ENCODE data around the gene HARBI1. TPM values are rescaled to one million over a fixed set of nuclear protein-coding genes. Genes with fewer than 3 reads are reported as not detected.
A peak's percentile ranks its signal among the peaks of the same experiment; 100 is the strongest.

Gene HARBI1
- total and polyA plus RNA-seq, 9 of the 15 experiments (the other 6 are each of a cell fraction or from before 2014, with no cell fraction given) = 3.5 to 8.4 (median 5.5) TPM

- BruUV-seq (replicated peaks) = no TSS peak
- intact Hi-C loops (cut with micrococcal nuclease) (loop anchor here (5.0 kb wide), 1 partner anchor 35 kb away; the partner anchor contains the start of gene AMBRA1), in situ Hi-C loops (cut with MboI) (no loop called here)
- peaks cover 25 to 52% of the 10 kb centered on the region in 2 experiments for H3K4me1 ChIP-seq (replicated peaks in 1 of 2; ENCODE audit: control insufficient read depth in 2 of 2, insufficient read depth in 2 of 2, low read length in 2 of 2)
- FAIRE-seq = peak; percentile 58
- H3K4me3 ChIP-seq = no peak overlapping the region
- peaks cover 88% of the 10 kb centered on the region for H3K79me2 ChIP-seq (ENCODE audit: control insufficient read depth, insufficient read depth, low read length)
- no peaks in the 10 kb centered on the region for H3K27me3 ChIP-seq (ENCODE audit: control insufficient read depth in 2 of 2, insufficient read depth in 2 of 2, low read length in 2 of 2)
- ATAC-seq = peak; percentile 56
- WGBS (ENCODE audit: insufficient coverage, low coverage, missing lambda C conversion rate) = 7% methylated on average over 7 of the region's 7 CpGs
- no peaks in the 10 kb centered on the region for H3K36me3 ChIP-seq (ENCODE audit: control insufficient read depth, insufficient read depth, low read length)
- DNase-seq (ENCODE audit: extremely low read depth in 1 of 4, low spot score in 3 of 4) = peak in 2 of 4 experiments; percentile 34 to 66
- peak overlapping the region; percentile 60 for H2AFZ ChIP-seq (ENCODE audit: low read depth, low read length)
- H3K27ac ChIP-seq (ENCODE audit: extremely low read depth, low read depth, low read length) = peak overlapping the region; percentile 50; the same call in 2 of the 3 replicates
- H3K9me1 ChIP-seq (ENCODE audit: control insufficient read depth, insufficient read depth, low read length) = no peaks in the 10 kb centered on the region
- H3K9me3 ChIP-seq (replicated peaks; ENCODE audit: control insufficient read depth, insufficient read depth, low read depth, low read length) = no peaks in the 10 kb centered on the region
- H3K4me2 ChIP-seq (ENCODE audit: insufficient read depth, low read length) = peak overlapping the region; percentile 43
- POLR2A ChIA-PET = interaction anchor here (0.6 to 1.9 kb wide), 5 partner anchors 8 to 589 kb away, joined by 3 to 7 read pairs (median 4); no protein-coding TSS in a partner anchor
- no peaks in the 10 kb centered on the region for H4K20me1 ChIP-seq (replicated peaks; ENCODE audit: control insufficient read depth, insufficient read depth, low read length)
- CTCF ChIA-PET (ENCODE audit: low intra/inter-chr PET ratio) = no interaction called here
- peak overlapping the region; percentile 29 to 74 for H3K9ac ChIP-seq (ENCODE audit: insufficient read depth in 1 of 2, low read depth in 2 of 2, low read length in 2 of 2)
- TF ChIP-seq ZBTB8A (IDR thresholded peaks at IDR 0.05; ENCODE audit: partially characterized antibody) (no peak), MGA (IDR thresholded peaks at IDR 0.05) (peak; percentile 73), ZNF146 (CRISPR knock-in tag; IDR thresholded peaks at IDR 0.05; ENCODE audit: unreplicated experiment) (no peak), TFAP4 (CRISPR knock-in tag; IDR thresholded peaks at IDR 0.05; ENCODE audit: borderline replicate concordance) (peak; percentile 40; the same call in 1 of the 2 replicates), CXXC5 (CRISPR knock-in tag; IDR thresholded peaks at IDR 0.05) (peak; percentile 65), MAX (CRISPR knock-in tag; IDR thresholded peaks at IDR 0.05) (peak; percentile 60), MYC (IDR thresholded peaks at IDR 0.05; ENCODE audit: low read depth, low read length) (peak; percentile 91), MYC (CRISPR knock-in tag; IDR thresholded peaks at IDR 0.05; ENCODE audit: borderline replicate concordance, low read depth) (0 out of 2 replicates have a peak, but pooled peaks have one; percentile 36)
Measured at GRCh38 chr11:46557684-46558151, 59.3 kb downstream of the HARBI1 start.

All from K562 (cell line).